Nasal cavity respiratory epithelium epithelial cell of viscerocranial mucosa (primary cell): ENCODE measurements around the gene C11orf21. TPM values are rescaled to one million over a fixed set of nuclear protein-coding genes. Genes with fewer than 3 reads are reported as not detected.

ENCODE experiments used
- total RNA-seq: library from RNA; depleted of rRNA; stranded (reverse); fragments of >200 nt; gene quantifications from 2 replicates; pipeline ENCODE4 v1.2.3, GENCODE V29; 2014

Gene C11orf21
- not detected in 2 replicates for total RNA-seq

GRCh38 chr11:2301631-2302305 lies at the start of gene C11orf21, which contains the start of gene TSPAN32:
TSS of gene C11orf21 (minus strand) at chr11:2301918. CDS start at chr11:2301808, 110 bp downstream.
TSS of gene TSPAN32 (plus strand) at chr11:2302013. CDS start at chr11:2302150, 137 bp downstream.

GRCh38 chr11:2270322-2271076 lies 31.2 kb downstream of the C11orf21 start, which contains the start of gene ASCL2:
TSS of gene ASCL2 (minus strand) at chr11:2270588. CDS start at chr11:2270332, 256 bp downstream.

Other genes starting within 250 kb of the C11orf21 start
- 0.07 and 0.34 TPM in 2 replicates for gene IGF2, start 162.5 kb downstream of the C11orf21 start, total RNA-seq
- gene INS, start 140.7 kb downstream of the C11orf21 start, total RNA-seq, result not detected in 2 replicates
- gene TH, start 130.1 kb downstream of the C11orf21 start, total RNA-seq, result under 0.01 and 0.28 TPM in 2 replicates
- gene ASCL2, start 31.3 kb downstream of the C11orf21 start, total RNA-seq, result 0.21 and 1.0 TPM in 2 replicates
- gene TSPAN32, start 95 bp upstream of the C11orf21 start, total RNA-seq, result not detected in 2 replicates
- gene CD81, start 75.4 kb upstream of the C11orf21 start, total RNA-seq, result 164 and 645 TPM in 2 replicates
- 49.8 and 77.2 TPM in 2 replicates for gene TSSC4, start 98.8 kb upstream of the C11orf21 start, total RNA-seq
- not detected in 2 replicates for gene TRPM5, start 142.6 kb upstream of the C11orf21 start, total RNA-seq
- gene KCNQ1, start 143.1 kb upstream of the C11orf21 start, total RNA-seq, result under 0.01 and 6.9 TPM in 2 replicates